NCI-H345 treated with DMSO at 0.1 percent for 48 hours (cell line): Measurements from ENCODE around the gene METAP1D.

Experiments used
- DNase-seq: peaks from one replicate; lab custom pipeline; 2025; ENCODE audit not compliant: unreplicated experiment; lab: John Stamatoyannopoulos, UW

METAP1D gene

DNA sequence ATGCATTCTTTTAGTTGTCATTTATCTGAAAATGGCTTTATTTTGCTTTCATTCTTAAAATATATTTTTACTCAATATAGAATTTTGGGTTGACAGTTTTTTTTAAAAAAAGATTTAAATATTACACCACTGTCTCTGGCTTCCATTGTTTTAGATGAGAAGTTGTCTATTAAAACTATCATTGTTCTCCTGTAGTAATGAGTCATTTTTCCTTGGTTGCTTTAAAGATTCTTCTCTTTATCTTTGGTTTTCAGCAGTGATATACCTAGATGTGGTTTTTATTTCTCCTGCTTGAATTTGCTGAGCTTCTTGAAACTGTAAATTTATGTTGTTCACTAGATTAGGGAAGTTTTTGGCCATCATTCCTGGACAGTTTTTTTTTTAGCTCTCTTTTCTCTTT, 129.7 kb downstream of the METAP1D start:
- DNase-seq: no peak
